ENCODE results near the gene MUL1. TPM values are rescaled to one million over a fixed set of nuclear protein-coding genes. Genes with fewer than 3 reads are reported as not detected.

Gene MUL1
- total and polyA plus RNA-seq, 12 donors, result 3.7 to 48.0 (median 32.8) TPM

DNA sequence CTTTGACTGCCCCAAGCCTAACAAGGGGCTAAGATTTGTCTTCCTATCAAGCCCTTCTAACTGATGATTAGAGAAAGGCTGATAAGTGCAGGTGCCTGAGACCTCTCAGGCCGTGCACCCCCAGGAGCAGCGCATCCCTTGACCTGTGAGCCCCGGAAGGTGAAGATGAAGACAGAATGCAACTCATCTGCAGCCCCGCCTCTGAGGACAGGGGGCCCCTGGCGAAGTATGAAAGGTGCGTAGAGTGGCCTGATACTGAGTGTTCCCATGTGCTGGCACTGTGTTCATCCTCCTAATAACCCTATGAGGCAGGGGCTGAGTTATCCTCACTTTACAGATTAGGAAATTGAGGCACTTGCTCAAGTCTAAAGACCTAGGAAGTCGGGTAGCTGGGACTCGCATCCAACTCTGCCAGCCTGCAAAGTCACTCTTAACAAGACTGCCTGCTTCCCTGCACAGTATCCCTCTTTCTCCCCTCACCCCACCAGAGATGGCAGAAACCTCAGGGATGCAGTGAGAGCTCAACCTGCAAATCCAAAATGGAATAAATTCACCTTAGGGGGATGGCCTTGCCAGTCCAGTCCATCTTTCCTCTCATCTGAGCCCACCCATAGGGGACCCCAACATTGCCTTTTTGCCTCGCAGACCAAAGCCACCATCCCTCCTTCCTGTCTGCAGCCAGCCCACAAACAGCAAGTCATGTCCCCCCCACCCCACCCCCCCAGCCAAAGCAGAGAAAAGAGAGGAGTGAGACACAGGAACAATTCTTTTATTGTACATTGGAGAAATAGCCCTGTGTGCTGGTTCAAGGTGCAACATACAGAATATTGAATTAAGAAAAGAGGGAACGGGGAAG is 26.1 kb downstream of the MUL1 start:
- DNase-seq, result peak in 1 of 7 donors; percentile 51
- 71 to 76% (median 75%) methylated on average over 10 of the region's 10 CpGs for WGBS, 4 donors
- Histone ChIP-seq H3K4me1 (replicated peaks in 1 of 2) (peaks cover 30 to 31% of the 10 kb centered on the region in 2 donors), H3K4me3 (no peak overlapping the region), H3K36me3 (replicated peaks in 1 of 2) (no peaks in the 10 kb centered on the region), H3K27ac (peak overlapping the region in 1 of 5 donors; percentile 41), H3K9me3 (replicated peaks in 1 of 3) (no peaks in the 10 kb centered on the region), H3K27me3 (no peaks in the 10 kb centered on the region)
- intact Hi-C loops (cut with DNase I), result no loop called here
- TF ChIP-seq, protein P1, sequence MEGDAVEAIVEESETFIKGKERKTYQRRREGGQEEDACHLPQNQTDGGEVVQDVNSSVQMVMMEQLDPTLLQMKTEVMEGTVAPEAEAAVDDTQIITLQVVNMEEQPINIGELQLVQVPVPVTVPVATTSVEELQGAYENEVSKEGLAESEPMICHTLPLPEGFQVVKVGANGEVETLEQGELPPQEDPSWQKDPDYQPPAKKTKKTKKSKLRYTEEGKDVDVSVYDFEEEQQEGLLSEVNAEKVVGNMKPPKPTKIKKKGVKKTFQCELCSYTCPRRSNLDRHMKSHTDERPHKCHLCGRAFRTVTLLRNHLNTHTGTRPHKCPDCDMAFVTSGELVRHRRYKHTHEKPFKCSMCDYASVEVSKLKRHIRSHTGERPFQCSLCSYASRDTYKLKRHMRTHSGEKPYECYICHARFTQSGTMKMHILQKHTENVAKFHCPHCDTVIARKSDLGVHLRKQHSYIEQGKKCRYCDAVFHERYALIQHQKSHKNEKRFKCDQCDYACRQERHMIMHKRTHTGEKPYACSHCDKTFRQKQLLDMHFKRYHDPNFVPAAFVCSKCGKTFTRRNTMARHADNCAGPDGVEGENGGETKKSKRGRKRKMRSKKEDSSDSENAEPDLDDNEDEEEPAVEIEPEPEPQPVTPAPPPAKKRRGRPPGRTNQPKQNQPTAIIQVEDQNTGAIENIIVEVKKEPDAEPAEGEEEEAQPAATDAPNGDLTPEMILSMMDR (IDR thresholded peaks at IDR 0.05), result no peak
- TF ChIP-seq POLR2A (IDR thresholded peaks at IDR 0.05), result peak in 1 of 2 donors; percentile 5

GRCh38 chr1:20480951-20481617 is 26.9 kb downstream of the MUL1 start:
- no peak for TF ChIP-seq POLR2A (IDR thresholded peaks at IDR 0.05)
- TF ChIP-seq, protein P1 (IDR thresholded peaks at IDR 0.05), result no peak
- no peaks in the 10 kb centered on the region for H3K9me3 ChIP-seq (replicated peaks in 1 of 3)
- 61 to 73% (median 71%) methylated on average over 6 to 7 of the region's 7 CpGs for WGBS, 4 donors
- intact Hi-C loops (cut with DNase I), result no loop called here
- no peaks in the 10 kb centered on the region for H3K27me3 ChIP-seq
- peaks cover 32 to 36% of the 10 kb centered on the region in 2 donors for H3K4me1 ChIP-seq (replicated peaks in 1 of 2)
- no peak for DNase-seq
- no peaks in the 10 kb centered on the region for H3K36me3 ChIP-seq (replicated peaks in 1 of 2)
- peak overlapping the region in 1 of 5 donors; percentile 41 for H3K27ac ChIP-seq
- no peak overlapping the region for H3K4me3 ChIP-seq

- WGBS, 4 donors, result 74 to 83% (median 77%) methylated on average over 10 of the region's 10 CpGs
These were observed 27.6 kb downstream of the MUL1 start for GRCh38 chr1:20480243-20480944.

More at GRCh38 chr1:20480243-20480944, 27.6 kb downstream of the MUL1 start:
- no peaks in the 10 kb centered on the region for H3K9me3 ChIP-seq (replicated peaks in 1 of 3)
- peak in 1 of 7 donors; percentile 50 for DNase-seq
- no peaks in the 10 kb centered on the region for H3K36me3 ChIP-seq (replicated peaks in 1 of 2)
- H3K4me3 ChIP-seq, result no peak overlapping the region
- H3K4me1 ChIP-seq (replicated peaks in 1 of 2), result peaks cover 35 to 38% of the 10 kb centered on the region in 2 donors
- peak overlapping the region in 1 of 5 donors; percentile 41 for H3K27ac ChIP-seq
- no peaks in the 10 kb centered on the region for H3K27me3 ChIP-seq
- intact Hi-C loops (cut with DNase I), result no loop called here
- TF ChIP-seq, protein P1 (IDR thresholded peaks at IDR 0.05), result no peak
- no peak for TF ChIP-seq POLR2A (IDR thresholded peaks at IDR 0.05)

Measured in adrenal gland (tissue), 12 donors.